ENCODE results near the gene VASH2.
"Not testable (repeated sequence)": the region's sequence is repeated elsewhere in the genome, so short reads cannot be mapped to it uniquely, and the experiment has no call there.

The VASH2 gene

DNA sequence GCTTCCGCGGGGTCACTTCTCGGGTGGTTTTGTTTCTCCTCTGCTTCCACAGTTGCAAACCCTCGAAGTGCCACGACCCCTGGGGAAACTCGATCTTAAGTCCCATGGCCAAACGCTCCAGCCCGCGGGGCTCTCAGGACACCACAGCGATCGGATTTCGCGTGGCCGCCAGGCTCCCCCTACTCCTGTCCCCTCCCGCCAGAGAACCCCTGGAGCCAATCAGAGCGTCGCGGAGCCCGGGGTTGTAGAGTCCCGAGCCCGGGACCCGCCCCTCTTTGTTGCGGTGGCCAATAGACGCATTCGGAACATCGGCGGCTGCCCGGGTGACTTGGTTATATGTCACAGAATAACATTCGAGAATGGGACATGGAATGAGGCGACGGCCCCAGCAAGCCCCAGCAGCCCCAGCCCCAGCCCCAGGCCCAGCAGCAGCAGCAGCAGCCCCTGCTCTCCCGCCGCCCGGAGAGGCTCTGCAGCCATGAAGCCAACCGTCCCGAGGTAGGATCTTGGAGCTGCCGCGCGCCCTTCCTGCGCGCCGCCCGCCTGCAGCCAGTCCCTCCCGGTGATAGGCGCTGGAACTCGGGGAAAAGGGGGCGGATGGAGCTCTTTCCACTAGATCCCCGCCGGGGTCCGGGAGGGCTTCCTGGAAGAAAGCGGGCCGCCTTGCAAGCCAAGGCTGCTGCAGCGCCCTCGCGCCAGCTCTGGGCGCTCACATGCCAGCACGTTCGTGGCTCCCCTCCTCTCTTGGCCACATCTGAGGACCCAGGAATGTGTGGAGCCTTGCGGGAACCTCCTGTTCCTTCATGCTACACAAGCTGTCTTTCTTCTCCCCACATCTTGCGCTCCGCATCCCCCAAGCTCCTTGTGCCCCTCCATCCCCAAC, at the start of gene VASH2:
Gene VASH2, plus strand, starts transcription at position 299 of the 883 bp plus-strand sequence. CDS start 1,002 bp downstream, outside the sequence.
- peak within 1 kb of the TSS; percentile 81 for H3K4me3 ChIP-seq (ENCODE audit: low read depth, low read length)
- TF ChIP-seq, protein P1, sequence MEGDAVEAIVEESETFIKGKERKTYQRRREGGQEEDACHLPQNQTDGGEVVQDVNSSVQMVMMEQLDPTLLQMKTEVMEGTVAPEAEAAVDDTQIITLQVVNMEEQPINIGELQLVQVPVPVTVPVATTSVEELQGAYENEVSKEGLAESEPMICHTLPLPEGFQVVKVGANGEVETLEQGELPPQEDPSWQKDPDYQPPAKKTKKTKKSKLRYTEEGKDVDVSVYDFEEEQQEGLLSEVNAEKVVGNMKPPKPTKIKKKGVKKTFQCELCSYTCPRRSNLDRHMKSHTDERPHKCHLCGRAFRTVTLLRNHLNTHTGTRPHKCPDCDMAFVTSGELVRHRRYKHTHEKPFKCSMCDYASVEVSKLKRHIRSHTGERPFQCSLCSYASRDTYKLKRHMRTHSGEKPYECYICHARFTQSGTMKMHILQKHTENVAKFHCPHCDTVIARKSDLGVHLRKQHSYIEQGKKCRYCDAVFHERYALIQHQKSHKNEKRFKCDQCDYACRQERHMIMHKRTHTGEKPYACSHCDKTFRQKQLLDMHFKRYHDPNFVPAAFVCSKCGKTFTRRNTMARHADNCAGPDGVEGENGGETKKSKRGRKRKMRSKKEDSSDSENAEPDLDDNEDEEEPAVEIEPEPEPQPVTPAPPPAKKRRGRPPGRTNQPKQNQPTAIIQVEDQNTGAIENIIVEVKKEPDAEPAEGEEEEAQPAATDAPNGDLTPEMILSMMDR (IDR thresholded peaks at IDR 0.05; ENCODE audit: borderline replicate concordance, insufficient read depth, low read depth, low read length) = no peak

DNA sequence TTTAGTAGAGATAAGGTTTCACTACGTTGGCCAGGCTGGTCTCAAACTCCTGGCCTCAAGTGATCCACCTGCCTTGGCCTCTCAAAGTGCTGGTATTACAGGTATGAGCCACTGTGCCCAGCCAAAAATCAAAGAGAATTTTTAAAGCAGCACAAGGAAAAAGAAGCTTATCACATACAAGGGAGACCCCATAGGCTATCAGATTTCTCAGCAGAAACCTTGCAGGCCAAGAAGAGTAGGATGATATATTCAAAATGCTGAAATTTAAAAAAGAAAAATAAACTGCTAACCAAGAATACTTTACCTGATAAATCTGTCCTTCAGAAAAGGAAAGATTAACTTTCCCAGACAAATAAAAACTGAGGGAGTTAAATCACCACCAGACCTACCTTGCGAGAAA, 49.1 kb upstream of the VASH2 start:
- TF ChIP-seq, protein P1 (IDR thresholded peaks at IDR 0.05; ENCODE audit: borderline replicate concordance, insufficient read depth, low read depth, low read length) = no peak
- no peak overlapping the region for H3K4me3 ChIP-seq (ENCODE audit: low read depth, low read length)

DNA sequence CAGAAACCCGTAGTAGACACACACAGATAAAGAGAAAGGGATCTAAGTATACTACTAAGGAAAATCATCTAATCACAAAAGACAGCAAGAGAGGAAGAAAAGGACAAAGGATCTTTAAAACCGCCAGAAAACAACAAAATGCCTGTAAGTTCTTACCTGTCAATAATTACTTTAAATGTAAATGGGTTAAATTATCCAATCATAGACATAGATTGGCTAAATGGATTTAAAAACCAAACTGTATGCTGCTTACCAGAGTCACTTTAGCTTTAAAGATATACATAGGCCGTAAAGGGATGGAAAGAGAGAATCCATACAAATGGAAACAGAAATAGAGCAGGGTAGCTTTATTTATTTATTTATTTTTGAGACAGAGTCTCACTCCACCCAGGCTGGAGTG, 48.3 kb upstream of the VASH2 start:
- no peak overlapping the region for H3K4me3 ChIP-seq (ENCODE audit: low read depth, low read length)
- TF ChIP-seq, protein P1 (IDR thresholded peaks at IDR 0.05; ENCODE audit: borderline replicate concordance, insufficient read depth, low read depth, low read length) = no peak

DNA sequence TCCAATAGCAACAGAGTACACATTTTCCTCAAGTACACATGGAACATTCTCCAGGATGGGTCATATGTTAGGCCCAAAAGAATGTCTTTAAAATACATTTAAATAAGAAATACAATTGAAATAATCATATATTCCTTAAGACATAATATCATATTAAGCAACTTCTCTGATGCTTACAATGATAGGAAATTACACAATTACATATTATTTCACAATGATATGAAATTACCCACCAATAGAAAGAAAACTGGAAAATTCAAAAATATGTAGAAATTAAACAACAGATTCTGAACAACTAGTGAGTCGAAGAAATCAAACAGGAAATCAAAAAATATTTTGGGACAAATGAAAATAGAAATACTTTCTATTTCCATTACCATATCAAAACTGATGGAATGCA, 46.7 kb upstream of the VASH2 start:
- TF ChIP-seq, protein P1 (IDR thresholded peaks at IDR 0.05; ENCODE audit: borderline replicate concordance, insufficient read depth, low read depth, low read length) = no peak
- no peak overlapping the region for H3K4me3 ChIP-seq (ENCODE audit: low read depth, low read length)

DNA sequence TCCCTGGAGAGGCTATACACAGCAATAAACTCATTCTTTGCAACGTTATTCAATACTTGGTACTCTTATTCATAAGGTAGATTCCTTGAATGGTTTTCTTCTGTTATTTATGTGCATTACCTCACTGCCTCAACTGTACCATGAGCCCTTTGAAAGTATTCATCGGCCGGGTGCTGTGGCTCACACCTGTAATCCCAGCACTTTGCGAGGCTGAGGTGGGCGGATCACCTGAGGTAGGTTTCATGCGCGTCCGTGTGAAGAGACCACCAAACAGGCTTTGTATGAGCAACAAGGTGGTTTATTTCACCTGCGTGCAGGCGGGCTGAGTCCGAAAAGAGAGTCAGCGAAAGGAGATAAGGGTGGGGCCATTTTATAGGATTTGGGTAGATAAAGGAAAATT, 42.3 kb upstream of the VASH2 start:
- not testable (repeated sequence) for H3K4me3 ChIP-seq (ENCODE audit: low read depth, low read length)

DNA sequence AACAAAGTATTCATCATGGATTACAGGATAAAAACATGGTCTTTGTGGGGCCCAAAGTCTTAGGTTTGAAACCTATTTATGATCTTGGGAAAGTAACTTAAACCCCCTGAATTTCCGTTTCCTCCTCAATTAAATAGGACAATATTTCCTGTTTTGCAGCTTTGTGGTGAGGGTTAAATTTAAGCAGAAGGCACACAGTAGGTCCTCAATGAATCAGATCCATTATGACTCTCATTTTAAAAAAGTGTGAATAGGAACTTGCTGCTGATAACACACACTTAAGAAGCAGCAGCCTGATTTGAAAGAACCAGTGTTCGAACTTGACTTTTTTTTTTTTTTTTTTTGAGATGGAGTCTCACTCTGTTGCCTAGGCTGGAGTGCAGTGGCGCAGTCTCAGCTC, 41.4 kb upstream of the VASH2 start:
- TF ChIP-seq, protein P1 (IDR thresholded peaks at IDR 0.05; ENCODE audit: borderline replicate concordance, insufficient read depth, low read depth, low read length) = no peak
- H3K4me3 ChIP-seq (ENCODE audit: low read depth, low read length) = no peak overlapping the region

DNA sequence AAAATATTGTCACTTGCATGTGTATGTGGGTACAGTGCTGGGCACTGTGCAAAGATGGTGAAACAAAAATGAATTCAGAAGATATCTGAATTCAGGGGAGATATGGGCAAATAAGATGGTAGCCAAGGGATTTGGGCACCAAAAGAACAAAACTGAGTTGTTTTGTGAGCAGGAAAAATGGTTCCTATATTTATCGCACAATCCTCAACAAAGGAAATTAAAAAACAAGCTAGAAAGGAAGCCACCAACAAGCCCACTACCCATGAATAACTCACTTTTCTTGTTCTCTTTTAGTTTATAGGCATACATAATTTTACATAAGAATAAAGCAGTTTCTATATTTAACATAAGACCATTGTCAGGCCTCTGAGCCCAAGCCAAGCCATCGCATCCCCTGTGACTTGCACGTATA, 40.7 kb upstream of the VASH2 start:
- TF ChIP-seq, protein P1 (IDR thresholded peaks at IDR 0.05; ENCODE audit: borderline replicate concordance, insufficient read depth, low read depth, low read length) = no peak
- no peak overlapping the region for H3K4me3 ChIP-seq (ENCODE audit: low read depth, low read length)

DNA sequence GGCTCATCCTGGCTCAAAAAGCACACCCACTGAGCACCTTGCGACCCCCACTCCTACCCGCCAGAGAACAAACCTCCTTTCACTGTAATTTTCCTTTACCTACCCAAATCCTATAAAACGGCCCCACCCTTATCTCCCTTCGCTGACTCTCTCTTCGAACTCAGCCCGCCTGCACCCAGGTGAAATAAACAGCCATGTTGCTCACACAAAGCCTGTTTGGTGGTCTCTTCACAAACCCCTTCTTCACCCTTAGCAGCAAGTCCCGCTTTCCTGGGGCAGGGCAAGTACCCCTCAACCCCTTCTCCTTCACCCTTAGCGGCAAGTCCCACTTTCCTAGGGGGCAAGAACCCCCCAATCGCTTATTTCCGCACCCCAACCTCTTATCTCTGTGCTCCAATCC, 40.1 kb upstream of the VASH2 start:
- not testable (repeated sequence) for H3K4me3 ChIP-seq (ENCODE audit: low read depth, low read length)

DNA sequence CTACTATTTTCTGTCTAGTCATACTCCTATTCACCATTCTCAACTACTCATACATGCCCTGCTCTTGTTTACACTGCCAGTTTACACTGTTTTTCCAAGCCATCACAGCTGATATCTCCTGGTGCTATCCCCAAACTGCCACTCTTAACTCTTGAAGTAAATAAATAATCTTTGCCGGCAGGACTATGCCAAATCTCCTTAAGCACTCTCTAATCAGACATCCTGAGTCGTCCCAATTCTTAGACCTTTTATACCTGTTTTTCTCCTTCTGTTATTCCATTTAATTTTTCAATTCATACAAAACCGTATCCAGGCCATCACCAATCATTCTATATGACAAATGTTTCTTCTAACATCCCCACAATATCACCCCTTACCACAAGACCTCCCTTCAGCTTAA, 36.7 kb upstream of the VASH2 start:
- H3K4me3 ChIP-seq (ENCODE audit: low read depth, low read length) = not testable (repeated sequence)

DNA sequence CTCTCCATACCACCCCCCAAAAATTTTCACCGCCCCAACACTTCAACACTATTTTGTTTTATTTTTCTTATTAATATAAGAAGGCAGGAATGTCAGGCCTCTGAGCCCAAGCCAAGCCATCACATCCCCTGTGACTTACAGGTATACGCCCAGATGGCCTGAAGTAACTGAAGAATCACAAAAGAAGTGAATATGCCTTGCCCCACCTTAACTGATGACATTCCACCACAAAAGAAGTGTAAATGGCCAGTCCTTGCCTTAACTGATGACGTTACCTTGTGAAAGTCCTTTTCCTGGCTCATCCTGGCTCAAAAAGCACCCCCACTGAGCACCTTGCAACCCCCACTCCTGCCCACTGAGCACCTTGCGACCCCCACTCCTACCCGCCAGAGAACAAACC, 36.2 kb upstream of the VASH2 start:
- not testable (repeated sequence) for H3K4me3 ChIP-seq (ENCODE audit: low read depth, low read length)

Measured in GM12875 (cell line).